ENCODE measurements around the gene FGFR4. TPM values are rescaled to one million over a fixed set of nuclear protein-coding genes. Genes with fewer than 3 reads are reported as not detected.

Gene FGFR4
- polyA plus RNA-seq, 1 donor (not counting 4 experiments of a cell fraction or from before 2014, with no cell fraction given): 0.62 TPM

GRCh38 chr5:177131019-177131320 is 44.3 kb downstream of the FGFR4 start:
- dilution Hi-C loops (cut with MboI; ENCODE audit: extremely low pct_ligation_motif_present, low sequenced_read_pairs): no loop called here
- H2AFZ ChIP-seq (ENCODE audit: control insufficient read depth, low read length): no peak overlapping the region
- FAIRE-seq: no peak

GRCh38 chr5:177131352-177132135 is 44.8 kb downstream of the FGFR4 start:
- H4K20me1 ChIP-seq (ENCODE audit: control insufficient read depth, extremely low read depth, insufficient read depth, low read length): no peaks in the 10 kb centered on the region
- dilution Hi-C loops (cut with MboI; ENCODE audit: extremely low pct_ligation_motif_present, low sequenced_read_pairs): no loop called here
- DNase-seq (ENCODE audit: low read depth, low spot score) (no peak), FAIRE-seq (no peak)
- H3K4me1 ChIP-seq (ENCODE audit: control insufficient read depth, extremely low read depth, insufficient read depth, low read length): peaks cover 25% of the 10 kb centered on the region
- H3K4me3 ChIP-seq (ENCODE audit: control insufficient read depth in 2 of 3, extremely low read depth in 1 of 3, insufficient read depth in 2 of 3, low read depth in 1 of 3, low read length in 3 of 3): no peak overlapping the region
- peaks cover 3 to 8% of the 10 kb centered on the region in 2 experiments for H3K36me3 ChIP-seq (ENCODE audit: control insufficient read depth in 2 of 2, extremely low read depth in 1 of 2, insufficient read depth in 2 of 2, low read length in 2 of 2)
- no peaks in the 10 kb centered on the region for H3K9me1 ChIP-seq (ENCODE audit: control insufficient read depth, extremely low read depth, insufficient read depth, low read length)
- no peak overlapping the region for H3K4me2 ChIP-seq (ENCODE audit: control insufficient read depth, extremely low read depth, insufficient read depth, low read depth, low read length)
- peaks cover 18% of the 10 kb centered on the region for H3K79me2 ChIP-seq (ENCODE audit: control insufficient read depth, insufficient read depth, low read length)
- H3K27me3 ChIP-seq (ENCODE audit: control insufficient read depth, extremely low read depth, insufficient read depth, low read length): no peaks in the 10 kb centered on the region
- H3K9me3 ChIP-seq (ENCODE audit: control insufficient read depth, low read depth, low read length): no peaks in the 10 kb centered on the region
- no peak for TF ChIP-seq EZH2 (IDR thresholded peaks at IDR 0.05; ENCODE audit: low read length)
- no peak for TF ChIP-seq CTCF (optimal IDR thresholded peaks at IDR 0.05 in 1 of 3, IDR thresholded peaks at IDR 0.05 in 1 of 3, conservative IDR thresholded peaks at IDR 0.05 in 1 of 3; ENCODE audit: extremely low read depth in 1 of 3, insufficient read depth in 2 of 3, low read length in 3 of 3)
- H3K27ac ChIP-seq (ENCODE audit: control insufficient read depth, insufficient read depth, low read length): no peak overlapping the region
- H2AFZ ChIP-seq (ENCODE audit: control insufficient read depth, low read length): no peak overlapping the region
- H3K9ac ChIP-seq (ENCODE audit: control insufficient read depth, extremely low read depth, insufficient read depth, low read length): no peak overlapping the region

More at GRCh38 chr5:177131019-177131320, 44.3 kb downstream of the FGFR4 start:
- TF ChIP-seq CTCF (optimal IDR thresholded peaks at IDR 0.05 in 1 of 3, IDR thresholded peaks at IDR 0.05 in 1 of 3, conservative IDR thresholded peaks at IDR 0.05 in 1 of 3; ENCODE audit: extremely low read depth in 1 of 3, insufficient read depth in 2 of 3, low read length in 3 of 3) (no peak), EZH2 (IDR thresholded peaks at IDR 0.05; ENCODE audit: low read length) (no peak)
- H4K20me1 ChIP-seq (ENCODE audit: control insufficient read depth, extremely low read depth, insufficient read depth, low read length): no peaks in the 10 kb centered on the region
- no peak overlapping the region for H3K27ac ChIP-seq (ENCODE audit: control insufficient read depth, insufficient read depth, low read length)
- peaks cover 12% of the 10 kb centered on the region for H3K79me2 ChIP-seq (ENCODE audit: control insufficient read depth, insufficient read depth, low read length)
- no peak for DNase-seq (ENCODE audit: low read depth, low spot score)
- no peaks in the 10 kb centered on the region for H3K9me3 ChIP-seq (ENCODE audit: control insufficient read depth, low read depth, low read length)
- peaks cover 19% of the 10 kb centered on the region for H3K4me1 ChIP-seq (ENCODE audit: control insufficient read depth, extremely low read depth, insufficient read depth, low read length)
- H3K9me1 ChIP-seq (ENCODE audit: control insufficient read depth, extremely low read depth, insufficient read depth, low read length): no peaks in the 10 kb centered on the region
- H3K4me2 ChIP-seq (ENCODE audit: control insufficient read depth, extremely low read depth, insufficient read depth, low read depth, low read length): no peak overlapping the region
- H3K9ac ChIP-seq (ENCODE audit: control insufficient read depth, extremely low read depth, insufficient read depth, low read length): no peak overlapping the region
- peaks cover 3 to 8% of the 10 kb centered on the region in 2 experiments for H3K36me3 ChIP-seq (ENCODE audit: control insufficient read depth in 2 of 2, extremely low read depth in 1 of 2, insufficient read depth in 2 of 2, low read length in 2 of 2)
- no peak overlapping the region for H3K4me3 ChIP-seq (ENCODE audit: control insufficient read depth in 2 of 3, extremely low read depth in 1 of 3, insufficient read depth in 2 of 3, low read depth in 1 of 3, low read length in 3 of 3)
- no peaks in the 10 kb centered on the region for H3K27me3 ChIP-seq (ENCODE audit: control insufficient read depth, extremely low read depth, insufficient read depth, low read length)
